WTC11 (cell line): Measurements from ENCODE around the gene LLGL2. TPM values are rescaled to one million over a fixed set of nuclear protein-coding genes. Genes with fewer than 3 reads are reported as not detected.

ENCODE experiments used
- ATAC-seq: fragments of 200-7000 bp; cut with Tn5 transposase; 2 replicates; pipeline ENCODE4 v1.10.0; 2021; ENCODE audit warnings: mild to moderate bottlenecking, moderate library complexity
- CTCF ChIA-PET: fragments of 300-600 bp; sonication (Branson Sonifier 250); formaldehyde crosslinking; loops from one replicate; lab custom pipeline; 2021; ENCODE audit warnings: antibody characterized with exemption; lab: Charles Lee
- POLR2A ChIA-PET: fragments of 350-600 bp; sonication (Branson Sonifier 250); formaldehyde crosslinking; loops from one replicate; lab custom pipeline; 2021; ENCODE audit warnings: antibody characterized with exemption; lab: Charles Lee
- DNase-seq: peaks from one replicate; pipeline ENCODE4 v3.0.0; 2021; ENCODE audit warnings: low spot score
- H3K27ac Mint-ChIP-seq: 2 replicates; pipeline ENCODE4 v1.8.0; 2021; ENCODE audit warnings: mixed read lengths
- H3K27me3 Mint-ChIP-seq: 2 replicates; pipeline ENCODE4 v1.8.0; 2021; ENCODE audit warnings: low read depth, mild to moderate bottlenecking, moderate library complexity, mixed read lengths
- H3K36me3 Mint-ChIP-seq: 2 replicates; pipeline ENCODE4 v1.8.0; 2021; ENCODE audit warnings: mixed read lengths
- H3K4me1 Mint-ChIP-seq: 2 replicates; pipeline ENCODE4 v1.8.0; 2022; ENCODE audit warnings: mixed read lengths
- H3K4me3 Mint-ChIP-seq: 2 replicates; pipeline ENCODE4 v1.8.0; 2021; ENCODE audit warnings: mild to moderate bottlenecking, moderate library complexity, mixed read lengths
- H3K9me3 Mint-ChIP-seq: 2 replicates; pipeline ENCODE4 v1.8.0; 2021; ENCODE audit warnings: mixed read lengths
- AR ChIP-seq: fragments of 250-450 bp; sonication (Bioruptor Pico); IDR thresholded peaks from 2 replicates; pipeline ENCODE4 v1.9.0; 2021; ENCODE audit warnings: mild to moderate bottlenecking
- CTCF ChIP-seq: fragments of 200-600 bp; IDR thresholded peaks from 2 replicates; pipeline ENCODE4 v1.8.0; 2022; ENCODE audit warnings: antibody characterized with exemption
- ETV6 ChIP-seq: sonication (generic); formaldehyde crosslinking; IDR thresholded peaks from 2 replicates; pipeline ENCODE4 v1.8.1; 2022; ENCODE audit warnings: mild to moderate bottlenecking, missing genetic modification reagents
- FOXK1 ChIP-seq: sonication (generic); formaldehyde crosslinking; IDR thresholded peaks from 2 replicates; pipeline ENCODE4 v1.8.0; 2022; ENCODE audit warnings: mild to moderate bottlenecking, moderate library complexity, missing genetic modification reagents
- GABPB1 ChIP-seq: sonication (generic); formaldehyde crosslinking; IDR thresholded peaks from 2 replicates; pipeline ENCODE4 v1.8.1; 2023; ENCODE audit warnings: mild to moderate bottlenecking, missing genetic modification reagents
- GRHL2 ChIP-seq: fragments of 250-450 bp; sonication (Bioruptor Pico); IDR thresholded peaks from 2 replicates; pipeline ENCODE4 v1.8.0; 2022; ENCODE audit warnings: mild to moderate bottlenecking, moderate library complexity; ENCODE audit not compliant: insufficient replicate concordance, severe bottlenecking
- MAX ChIP-seq: sonication (generic); formaldehyde crosslinking; IDR thresholded peaks from 2 replicates; pipeline ENCODE4 v1.8.0; 2022; ENCODE audit warnings: mild to moderate bottlenecking, missing genetic modification reagents
- NFATC4 ChIP-seq: fragments of 250-450 bp; sonication (Bioruptor Pico); IDR thresholded peaks from 2 replicates; pipeline ENCODE4 v1.9.0; 2021; ENCODE audit warnings: mild to moderate bottlenecking
- TP53 ChIP-seq: sonication (generic); formaldehyde crosslinking; IDR thresholded peaks from 2 replicates; pipeline ENCODE4 v1.8.1; 2023; ENCODE audit warnings: mild to moderate bottlenecking, missing genetic modification reagents
- USF1 ChIP-seq: sonication (generic); formaldehyde crosslinking; IDR thresholded peaks from 2 replicates; pipeline ENCODE4 v1.8.0; 2022; ENCODE audit warnings: mild to moderate bottlenecking, missing genetic modification reagents
- ZMAT4 ChIP-seq: fragments of 250-450 bp; sonication (Bioruptor Pico); IDR thresholded peaks from 2 replicates; pipeline ENCODE4 v1.9.0; 2021; ENCODE audit warnings: mild to moderate bottlenecking
- ZNF281 ChIP-seq: sonication (generic); formaldehyde crosslinking; IDR thresholded peaks from 2 replicates; pipeline ENCODE4 v1.8.0; 2023; ENCODE audit warnings: mild to moderate bottlenecking, missing genetic modification reagents
- ZNF396 ChIP-seq: fragments of 250-450 bp; sonication (Bioruptor Pico); IDR thresholded peaks from 2 replicates; pipeline ENCODE4 v1.8.0; 2021; ENCODE audit warnings: mild to moderate bottlenecking, moderate library complexity, borderline replicate concordance
- ZNF532 ChIP-seq: fragments of 250-450 bp; sonication (Bioruptor Pico); IDR thresholded peaks from 2 replicates; pipeline ENCODE4 v1.9.0; 2021; ENCODE audit warnings: mild to moderate bottlenecking, borderline replicate concordance
- total RNA-seq: library from RNA; stranded (reverse); gene quantifications from 3 replicates; pipeline ENCODE4 v1.2.3, GENCODE V29; 2021

Gene LLGL2
- total RNA-seq, 1 experiment from 2014 or later, result 103 TPM

- no peak for TF ChIP-seq ZNF532 (CRISPR knock-in tag)
Measured at GRCh38 chr17:75557075-75557851, 31.8 kb downstream of the LLGL2 start (continued).

GRCh38 chr17:75557852-75558665 lies 32.6 kb downstream of the LLGL2 start:
- ChIA-PET CTCF (interaction anchor here (0.6 to 2.0 kb wide), 3 partner anchors 42 to 1574 kb away, joined by 4 to 8 read pairs (median 4); partner anchors contain the start of gene TSEN54), POLR2A (interaction anchor here (0.6 kb wide), 1 partner anchor 328 kb away, joined by 3 read pairs; no protein-coding TSS in a partner anchor)
- no peak for ATAC-seq
- H3K9me3 Mint-ChIP-seq, result no peaks in the 10 kb centered on the region
- H3K27ac Mint-ChIP-seq, result no peak overlapping the region
- no peak overlapping the region for H3K4me3 Mint-ChIP-seq
- peaks cover 5% of the 10 kb centered on the region; the same call in 1 of the 2 replicates for H3K36me3 Mint-ChIP-seq
- TF ChIP-seq ETV6 (CRISPR knock-in tag) (no peak), GRHL2 (CRISPR knock-in tag) (no peak), MAX (CRISPR knock-in tag) (no peak), NFATC4 (CRISPR knock-in tag) (no peak), CTCF (no peak), ZNF281 (CRISPR knock-in tag) (no peak), TP53 (CRISPR knock-in tag) (no peak)
- TF ChIP-seq, all 79 proteins: peak for 0
- Mint-ChIP-seq H3K4me1 (no peaks in the 10 kb centered on the region), H3K27me3 (no peaks in the 10 kb centered on the region)
- DNase-seq, result no peak

- Mint-ChIP-seq H3K36me3 (peaks cover under 1% of the 10 kb centered on the region; the same call in 1 of the 2 replicates), H3K27ac (no peak overlapping the region), H3K4me3 (no peak overlapping the region), H3K9me3 (no peaks in the 10 kb centered on the region), H3K4me1 (no peaks in the 10 kb centered on the region), H3K27me3 (no peaks in the 10 kb centered on the region)
- ChIA-PET CTCF (interaction anchor here (0.7 to 2.0 kb wide), 3 partner anchors 42 to 319 kb away, joined by 3 to 8 read pairs (median 3); no protein-coding TSS in a partner anchor), POLR2A (no interaction called here)
- ATAC-seq (no peak), DNase-seq (no peak)
- TF ChIP-seq FOXK1 (CRISPR knock-in tag) (no peak), ETV6 (CRISPR knock-in tag) (no peak), GABPB1 (CRISPR knock-in tag) (no peak), AR (CRISPR knock-in tag) (no peak), USF1 (CRISPR knock-in tag) (no peak), ZNF396 (CRISPR knock-in tag) (no peak), ZMAT4 (CRISPR knock-in tag) (no peak)
Measured at GRCh38 chr17:75558666-75559530, 33.4 kb downstream of the LLGL2 start.
